Astrocyte (in vitro differentiated cells and primary cell): ENCODE results near the gene CDK5RAP2. TPM values are rescaled to one million over a fixed set of nuclear protein-coding genes. Genes with fewer than 3 reads are reported as not detected.

ENCODE experiments used
- DNase-seq: peaks from one replicate; pipeline ENCODE4 v3.0.0-alpha.2; 2010; ENCODE audit warnings: low read depth
- FAIRE-seq: peaks from 2 replicates; lab custom pipeline; 2011; peaks lifted over from hg19 to GRCh38; lab: Jason Lieb, UNC
- H2AFZ ChIP-seq: 2 replicates; pipeline ENCODE4 v1.6.0; 2012; ENCODE audit warnings: low read depth, low read length, inconsistent platforms
- H3K27ac ChIP-seq: 2 replicates; pipeline ENCODE4 v1.5.1; 2011; ENCODE audit warnings: low read depth, low read length, inconsistent platforms
- H3K27me3 ChIP-seq: 2 replicates; pipeline ENCODE4 v1.6.0; 2011; ENCODE audit warnings: low read length, inconsistent platforms; ENCODE audit not compliant: insufficient read depth
- H3K36me3 ChIP-seq: 2 replicates; pipeline ENCODE4 v1.5.1; 2011; ENCODE audit warnings: low read length, inconsistent platforms; ENCODE audit not compliant: insufficient read depth
- H3K4me1 ChIP-seq: 2 replicates; pipeline ENCODE4 v1.5.1; 2011; ENCODE audit warnings: low read length, inconsistent platforms; ENCODE audit not compliant: insufficient read depth
- H3K4me2 ChIP-seq: 2 replicates; pipeline ENCODE4 v1.6.0; 2012; ENCODE audit warnings: low read length, inconsistent platforms
- H3K4me3 ChIP-seq: 2 replicates; pipeline ENCODE4 v1.5.1; 2011; ENCODE audit warnings: low read depth, mild to moderate bottlenecking, low read length, inconsistent platforms; ENCODE audit not compliant: insufficient read depth
- H3K79me2 ChIP-seq: 2 replicates; pipeline ENCODE4 v1.6.0; 2012; ENCODE audit warnings: mild to moderate bottlenecking, low read length, inconsistent platforms; ENCODE audit not compliant: insufficient read depth
- H3K9ac ChIP-seq: 2 replicates; pipeline ENCODE4 v1.6.0; 2012; ENCODE audit warnings: mild to moderate bottlenecking, low read length, inconsistent platforms
- H3K9me3 ChIP-seq: 2 replicates; pipeline ENCODE4 v1.5.1; 2012; ENCODE audit warnings: low read depth, mild to moderate bottlenecking, low read length, inconsistent platforms; ENCODE audit not compliant: insufficient read depth
- H4K20me1 ChIP-seq: 2 replicates; pipeline ENCODE4 v1.6.0; 2012; ENCODE audit warnings: low read length, inconsistent platforms; ENCODE audit not compliant: insufficient read depth
- H3K27ac Mint-ChIP-seq: one replicate; pipeline ENCODE4 v1.8.0; 2021; ENCODE audit warnings: mild to moderate bottlenecking, mixed read lengths; ENCODE audit not compliant: unreplicated experiment
- H3K27me3 Mint-ChIP-seq: one replicate; pipeline ENCODE4 v1.8.0; 2021; ENCODE audit warnings: low read depth, mixed read lengths; ENCODE audit not compliant: unreplicated experiment
- H3K36me3 Mint-ChIP-seq: one replicate; pipeline ENCODE4 v1.8.0; 2021; ENCODE audit warnings: low read depth, mixed read lengths; ENCODE audit not compliant: unreplicated experiment
- H3K4me1 Mint-ChIP-seq: one replicate; pipeline ENCODE4 v1.8.0; 2021; ENCODE audit warnings: low read depth, mixed read lengths; ENCODE audit not compliant: unreplicated experiment
- H3K4me3 Mint-ChIP-seq: one replicate; pipeline ENCODE4 v1.8.0; 2021; ENCODE audit warnings: mild to moderate bottlenecking, moderate library complexity, mixed read lengths; ENCODE audit not compliant: unreplicated experiment
- H3K9me3 Mint-ChIP-seq: one replicate; pipeline ENCODE4 v1.8.0; 2021; ENCODE audit warnings: mild to moderate bottlenecking, mixed read lengths; ENCODE audit not compliant: unreplicated experiment
- EZH2 ChIP-seq: IDR thresholded peaks from 2 replicates; pipeline ENCODE4 v1.6.1; 2012; ENCODE audit warnings: mild to moderate bottlenecking, low read length, inconsistent platforms; ENCODE audit not compliant: insufficient read depth
- total RNA-seq: library from RNA; stranded (reverse); gene quantifications from 2 replicates; pipeline ENCODE4 v1.2.1, GENCODE V29; 2021
- TF ChIP-seq, protein P1 (sequence below): IDR thresholded peaks from 2 replicates; pipeline ENCODE4 v1.5.1; 2011; ENCODE audit warnings: low read depth, mild to moderate bottlenecking, inconsistent platforms, low read length, moderate library complexity; ENCODE audit not compliant: insufficient read depth

Gene CDK5RAP2
- total RNA-seq, 1 donor from 2014 or later = 36.3 TPM

DNA sequence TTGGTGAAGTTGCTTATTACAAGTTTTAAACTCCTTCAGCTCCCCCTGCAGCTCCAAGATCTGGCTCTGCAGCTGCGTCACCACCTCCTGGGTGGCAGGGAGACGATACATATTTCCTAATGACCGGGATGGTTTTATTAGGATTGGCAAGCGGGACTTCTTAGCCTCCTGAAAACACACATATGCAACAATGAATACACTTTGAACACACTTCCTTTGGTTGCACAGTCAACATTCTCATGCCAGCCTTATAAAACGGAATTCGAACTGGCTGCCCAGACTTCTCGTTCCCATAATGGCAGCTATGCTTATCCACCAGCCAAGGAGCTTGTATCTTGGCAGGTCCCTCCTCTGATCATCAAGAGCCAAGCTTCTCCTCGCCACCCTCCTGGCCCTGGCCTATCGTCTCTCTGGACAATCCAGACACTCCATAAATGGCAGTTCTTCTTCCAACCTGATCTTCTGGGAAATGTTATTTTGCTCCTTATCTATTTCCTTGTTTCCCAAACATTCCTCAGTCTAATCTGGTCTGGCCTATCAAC lies 131.9 kb downstream of the CDK5RAP2 start:
- H3K36me3 Mint-ChIP-seq = peaks cover 5% of the 10 kb centered on the region
- no peak for FAIRE-seq

DNA sequence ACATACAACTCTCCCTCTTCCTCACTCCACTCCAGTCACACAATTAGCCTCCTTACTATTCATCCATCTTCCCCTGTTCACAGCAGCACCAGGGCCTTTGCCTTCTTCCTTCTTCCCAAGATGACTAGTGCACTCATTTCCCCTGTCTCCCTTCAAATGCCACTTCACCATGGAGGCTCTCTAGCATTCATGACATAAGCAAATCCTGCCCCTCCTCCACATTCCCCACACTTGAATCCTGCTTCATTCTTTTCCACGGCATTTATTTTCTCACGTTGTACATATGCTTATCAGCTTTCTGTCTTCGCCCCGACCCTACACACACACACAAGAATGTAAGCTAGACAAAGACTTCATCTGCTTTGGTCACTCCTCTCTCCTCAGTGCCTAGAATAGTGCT lies 133.3 kb downstream of the CDK5RAP2 start:
- Mint-ChIP-seq H3K36me3 (peaks cover 4% of the 10 kb centered on the region), H3K4me1 (peaks cover 21% of the 10 kb centered on the region), H3K9me3 (no peaks in the 10 kb centered on the region), H3K4me3 (no peak overlapping the region), H3K27me3 (no peaks in the 10 kb centered on the region), H3K27ac (no peak overlapping the region)
- DNase-seq (peak; percentile 60), FAIRE-seq (no peak)
- peaks cover 2% of the 10 kb centered on the region for H3K36me3 ChIP-seq
- no peak overlapping the region for H3K4me2 ChIP-seq
- no peak overlapping the region for H3K27ac ChIP-seq
- no peak for TF ChIP-seq EZH2
- TF ChIP-seq, protein P1, sequence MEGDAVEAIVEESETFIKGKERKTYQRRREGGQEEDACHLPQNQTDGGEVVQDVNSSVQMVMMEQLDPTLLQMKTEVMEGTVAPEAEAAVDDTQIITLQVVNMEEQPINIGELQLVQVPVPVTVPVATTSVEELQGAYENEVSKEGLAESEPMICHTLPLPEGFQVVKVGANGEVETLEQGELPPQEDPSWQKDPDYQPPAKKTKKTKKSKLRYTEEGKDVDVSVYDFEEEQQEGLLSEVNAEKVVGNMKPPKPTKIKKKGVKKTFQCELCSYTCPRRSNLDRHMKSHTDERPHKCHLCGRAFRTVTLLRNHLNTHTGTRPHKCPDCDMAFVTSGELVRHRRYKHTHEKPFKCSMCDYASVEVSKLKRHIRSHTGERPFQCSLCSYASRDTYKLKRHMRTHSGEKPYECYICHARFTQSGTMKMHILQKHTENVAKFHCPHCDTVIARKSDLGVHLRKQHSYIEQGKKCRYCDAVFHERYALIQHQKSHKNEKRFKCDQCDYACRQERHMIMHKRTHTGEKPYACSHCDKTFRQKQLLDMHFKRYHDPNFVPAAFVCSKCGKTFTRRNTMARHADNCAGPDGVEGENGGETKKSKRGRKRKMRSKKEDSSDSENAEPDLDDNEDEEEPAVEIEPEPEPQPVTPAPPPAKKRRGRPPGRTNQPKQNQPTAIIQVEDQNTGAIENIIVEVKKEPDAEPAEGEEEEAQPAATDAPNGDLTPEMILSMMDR = no peak
- no peaks in the 10 kb centered on the region for H3K79me2 ChIP-seq
- H2AFZ ChIP-seq = no peak overlapping the region
- peaks cover 21% of the 10 kb centered on the region for H3K4me1 ChIP-seq
- H3K9me3 ChIP-seq = no peaks in the 10 kb centered on the region
- H3K4me3 ChIP-seq = no peak overlapping the region
- no peaks in the 10 kb centered on the region for H3K27me3 ChIP-seq
- H3K9ac ChIP-seq = no peak overlapping the region
- H4K20me1 ChIP-seq = no peaks in the 10 kb centered on the region

More for the DNA sequence above, 131.9 kb downstream of the CDK5RAP2 start:
- Histone ChIP-seq H2AFZ (no peak overlapping the region), H3K27me3 (no peaks in the 10 kb centered on the region), H3K9me3 (no peaks in the 10 kb centered on the region), H3K79me2 (no peaks in the 10 kb centered on the region), H3K27ac (no peak overlapping the region), H3K4me3 (no peak overlapping the region), H4K20me1 (no peaks in the 10 kb centered on the region), H3K36me3 (peaks cover 9% of the 10 kb centered on the region), H3K9ac (no peak overlapping the region), H3K4me1 (peaks cover 10% of the 10 kb centered on the region), H3K4me2 (no peak overlapping the region)
- H3K9me3 Mint-ChIP-seq = no peaks in the 10 kb centered on the region
- peaks cover 12% of the 10 kb centered on the region for H3K4me1 Mint-ChIP-seq
- no peak overlapping the region for H3K4me3 Mint-ChIP-seq
- no peaks in the 10 kb centered on the region for H3K27me3 Mint-ChIP-seq
- no peak overlapping the region for H3K27ac Mint-ChIP-seq
- no peak for DNase-seq
- no peak for TF ChIP-seq EZH2
- TF ChIP-seq, protein P1 = no peak

DNA sequence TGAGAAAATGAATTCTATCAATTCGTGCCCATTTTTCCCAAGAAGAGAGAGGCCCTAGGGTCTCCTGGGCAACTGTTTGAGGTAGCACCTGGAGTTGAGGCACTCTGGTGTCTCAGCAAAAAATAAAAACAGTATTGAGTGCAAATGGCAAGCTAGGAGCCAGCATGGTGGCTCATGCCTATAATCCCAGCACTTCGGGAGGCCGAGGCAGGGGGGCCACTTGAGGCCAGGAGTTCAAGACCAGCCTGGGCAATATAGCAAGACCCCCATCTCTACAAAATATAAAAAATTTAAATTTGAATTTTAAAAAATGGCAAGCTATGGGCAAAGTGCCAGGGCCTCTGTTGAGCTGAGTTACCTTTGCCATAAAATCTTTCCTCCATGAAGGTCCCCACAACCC lies 136.0 kb downstream of the CDK5RAP2 start:
- Histone ChIP-seq H3K27me3 (no peaks in the 10 kb centered on the region), H4K20me1 (no peaks in the 10 kb centered on the region), H3K36me3 (no peaks in the 10 kb centered on the region), H3K4me1 (peaks cover 33% of the 10 kb centered on the region), H3K4me3 (no peak overlapping the region), H3K4me2 (peak overlapping the region; percentile 43), H3K9ac (peak overlapping the region; percentile 73), H2AFZ (no peak overlapping the region), H3K79me2 (no peaks in the 10 kb centered on the region), H3K27ac (peak overlapping the region; percentile 93), H3K9me3 (no peaks in the 10 kb centered on the region)
- H3K9me3 Mint-ChIP-seq = no peaks in the 10 kb centered on the region
- FAIRE-seq (no peak), DNase-seq (no peak)
- no peak overlapping the region for H3K4me3 Mint-ChIP-seq
- peak overlapping the region; percentile 13 for H3K27ac Mint-ChIP-seq
- TF ChIP-seq, protein P1 = no peak
- peaks cover 4% of the 10 kb centered on the region for H3K36me3 Mint-ChIP-seq
- peaks cover 26% of the 10 kb centered on the region for H3K4me1 Mint-ChIP-seq
- H3K27me3 Mint-ChIP-seq = no peaks in the 10 kb centered on the region
